Measurements from ENCODE around the gene REV3L.
"Not testable (repeated sequence)": the region's sequence is repeated elsewhere in the genome, so short reads cannot be mapped to it uniquely, and the experiment has no call there.

Gene REV3L

GRCh38 chr6:111367393-111368088, 115.5 kb downstream of the REV3L start:
- DNase-seq, result no peak

DNA sequence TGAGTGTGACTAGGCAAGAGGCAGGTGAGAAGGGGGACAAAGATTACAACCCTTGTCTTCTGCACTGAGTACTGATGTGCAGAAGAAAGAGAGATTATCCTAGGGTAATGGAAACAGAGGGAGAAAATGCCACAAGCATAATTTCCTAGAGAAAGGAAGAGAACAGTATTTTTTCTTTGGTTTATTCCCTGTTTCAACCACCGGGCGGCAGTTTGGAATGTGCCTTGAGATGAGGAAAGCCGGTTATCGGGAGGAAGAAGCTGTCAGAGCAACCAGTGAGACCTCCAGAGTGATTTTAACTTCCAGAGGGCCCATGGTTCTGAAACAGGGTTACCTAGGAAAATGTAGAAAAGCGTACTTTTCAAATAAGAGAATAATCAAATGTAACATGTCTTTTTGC, 121.4 kb downstream of the REV3L start:
- DNase-seq, result peak; percentile 57

DNA sequence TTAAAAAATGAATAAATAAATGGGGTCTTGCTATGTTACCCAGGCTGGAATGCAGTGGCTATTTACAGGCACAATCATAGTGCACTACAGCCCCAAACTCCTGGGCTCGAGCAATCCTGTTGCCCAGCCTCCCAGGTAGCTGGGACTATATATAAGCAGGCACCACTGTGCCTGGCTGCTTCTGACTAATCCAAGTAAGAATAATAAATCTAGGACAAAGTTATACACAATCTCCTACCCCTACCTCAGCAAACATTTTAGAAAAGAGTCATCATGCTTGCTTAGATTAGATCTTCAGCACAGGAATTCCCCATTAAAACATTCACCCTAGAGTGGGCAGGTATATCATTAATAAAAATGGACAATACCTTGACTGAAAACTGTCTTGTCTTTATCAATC, 124.6 kb downstream of the REV3L start:
- DNase-seq, result no peak

DNA sequence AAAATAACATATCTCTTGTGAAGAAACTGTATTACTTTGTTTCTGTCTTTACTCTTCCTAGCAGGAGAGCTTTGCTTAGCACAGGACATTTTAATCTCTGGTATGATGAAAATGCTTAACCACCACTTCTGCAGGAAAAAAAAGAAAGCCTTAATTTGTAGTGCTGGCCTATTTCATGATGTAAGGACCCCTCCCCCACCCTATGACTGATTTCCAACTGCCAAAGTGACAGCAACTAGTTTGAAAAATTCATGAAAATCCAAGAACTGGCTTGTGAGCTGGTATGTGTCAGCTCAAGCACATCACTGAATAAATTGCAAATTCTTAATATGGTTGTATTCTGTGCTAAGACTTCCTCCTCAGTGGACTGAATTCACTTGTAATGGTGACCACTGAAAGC, 125.3 kb downstream of the REV3L start:
- DNase-seq, result no peak

DNA sequence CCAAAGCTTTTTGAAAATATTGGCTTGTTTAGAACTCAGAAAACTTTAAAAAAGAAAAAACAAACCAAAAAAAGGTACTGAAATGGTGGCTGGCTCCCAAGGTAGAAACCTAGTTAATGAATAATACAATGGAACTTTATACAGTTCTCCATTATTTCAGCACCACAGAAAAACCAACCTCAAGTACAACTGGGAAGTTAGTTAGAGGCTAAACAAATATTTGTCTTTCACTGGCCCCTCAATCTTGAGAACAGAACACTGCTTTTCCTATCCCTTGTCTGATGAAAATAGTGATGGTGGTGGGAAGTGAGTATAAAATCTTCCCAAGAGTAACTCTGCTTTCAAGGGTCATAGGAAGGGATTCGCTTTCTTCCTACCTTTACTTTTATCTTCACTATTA, 126.5 kb downstream of the REV3L start:
- no peak for DNase-seq

GRCh38 chr6:111354758-111355555, 128.1 kb downstream of the REV3L start:
- DNase-seq, result no peak

- no peak for DNase-seq
These were observed 129.0 kb downstream of the REV3L start for GRCh38 chr6:111353912-111354462.

- DNase-seq, result no peak
These were observed 135.4 kb downstream of the REV3L start for GRCh38 chr6:111347589-111347988.

DNA sequence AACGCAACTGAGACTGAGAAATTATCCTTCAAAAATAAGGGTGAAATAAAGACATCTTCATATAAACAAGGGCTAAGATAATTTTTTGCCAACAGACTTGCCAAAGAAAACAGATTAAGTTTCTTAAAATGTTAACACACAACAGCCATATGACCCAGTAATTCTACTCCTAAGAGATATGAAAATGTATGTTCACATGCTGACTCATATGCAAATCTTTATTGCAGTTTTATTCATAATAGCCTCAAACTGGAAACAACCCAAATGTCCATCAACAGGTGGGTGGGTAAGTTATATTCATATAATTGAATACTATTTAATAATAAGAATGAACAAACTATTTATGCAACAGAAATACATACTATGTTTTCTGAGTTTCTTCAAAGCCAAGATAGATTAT, 140.1 kb downstream of the REV3L start:
- no peak for DNase-seq

DNA sequence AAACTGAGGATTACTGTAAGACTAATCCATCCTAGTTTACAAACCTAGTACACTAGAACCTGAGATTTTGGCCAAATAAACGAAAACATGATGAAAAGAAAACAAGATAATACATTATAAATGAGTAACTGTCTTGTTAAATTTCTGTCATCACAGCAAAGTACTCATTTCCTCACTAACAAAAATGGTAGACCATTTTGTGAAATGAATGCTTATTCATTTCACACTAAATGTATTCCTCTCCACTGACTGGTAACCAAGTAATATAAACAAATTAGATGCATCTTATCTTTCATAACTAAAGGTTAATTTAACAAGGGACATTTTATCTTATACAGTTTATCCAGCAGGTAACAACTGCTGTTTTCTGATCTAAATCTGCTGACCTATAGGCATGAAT, 143.7 kb downstream of the REV3L start:
- no peak for DNase-seq

GRCh38 chr6:111338843-111339242, 144.2 kb downstream of the REV3L start:
- DNase-seq, result no peak

- DNase-seq, result no peak
These were observed 145.2 kb downstream of the REV3L start for GRCh38 chr6:111337829-111338236.

DNA sequence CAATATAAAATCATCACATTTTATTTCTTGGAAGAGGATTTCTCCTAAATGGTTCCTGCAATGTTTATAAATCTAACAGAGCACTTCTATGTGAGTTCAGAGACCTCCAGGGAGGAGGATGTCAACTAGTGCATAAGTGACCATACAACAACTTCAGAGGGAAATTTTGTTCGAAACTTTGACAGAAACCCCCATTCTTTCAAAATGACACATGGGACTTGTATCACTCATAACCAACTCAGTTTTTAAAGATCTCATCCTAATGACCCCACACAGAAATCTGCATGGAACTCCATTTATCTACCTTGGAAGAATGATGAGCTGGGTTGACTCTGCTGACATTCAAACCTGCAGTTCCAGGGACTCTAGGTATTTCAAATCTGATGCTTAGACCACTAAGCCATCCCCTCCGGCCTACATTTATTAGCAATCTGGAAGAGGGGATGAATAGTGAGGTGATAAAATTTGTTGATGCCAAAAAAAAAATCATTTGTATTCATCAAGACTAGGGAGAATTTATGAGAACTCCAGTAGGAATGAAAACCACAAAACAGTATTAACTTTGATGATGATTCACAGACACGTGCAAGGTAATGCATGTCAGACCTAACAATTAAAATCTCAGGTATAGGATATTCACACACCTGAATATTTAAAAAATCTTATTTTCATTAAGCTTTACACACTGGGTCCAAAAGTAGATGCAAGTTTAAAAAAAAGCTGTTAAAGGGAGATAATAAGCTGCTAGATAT, 153.0 kb downstream of the REV3L start:
- no peak for DNase-seq

- no peak for DNase-seq
These were observed 156.5 kb downstream of the REV3L start for GRCh38 chr6:111326563-111326962.

DNA sequence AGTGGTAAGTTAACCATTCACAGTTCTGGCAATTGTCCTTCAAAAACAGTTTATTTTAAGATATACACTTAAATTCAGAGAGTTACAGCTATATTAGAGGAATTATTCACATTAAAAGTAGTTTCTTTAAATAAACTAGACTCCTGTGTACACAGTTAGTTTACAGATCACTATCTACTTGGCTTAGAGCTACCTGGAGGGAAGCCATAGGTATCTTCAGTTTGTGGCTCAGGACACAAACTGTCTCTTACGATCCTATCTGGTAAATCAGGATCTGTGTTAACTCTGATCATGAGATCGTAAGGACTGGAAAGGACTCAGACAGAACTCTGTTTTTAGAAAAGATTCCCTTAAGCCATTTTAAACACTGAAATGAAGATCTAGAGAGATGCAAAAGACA, 160.9 kb downstream of the REV3L start:
- DNase-seq, result no peak

DNA sequence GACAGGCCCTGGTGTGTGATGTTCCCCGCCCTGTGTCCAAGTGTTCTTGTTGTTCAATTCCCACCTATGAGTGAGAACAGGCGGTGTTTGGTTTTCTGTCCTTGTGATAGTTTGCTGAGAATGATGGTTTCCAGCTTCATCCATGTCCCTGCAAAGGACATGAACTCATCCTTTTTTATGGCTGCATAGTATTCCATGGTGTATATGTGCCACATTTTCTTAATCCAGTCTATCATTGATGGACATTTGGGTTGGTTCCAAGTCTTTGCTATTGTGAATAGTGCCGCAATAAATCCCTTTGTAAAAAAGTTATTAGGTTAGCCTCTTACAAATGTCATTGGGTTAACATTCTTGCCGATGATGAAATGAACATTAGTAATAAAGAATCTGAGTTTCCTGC, 175.1 kb downstream of the REV3L start:
- not testable (repeated sequence) for DNase-seq

- DNase-seq, result no peak
These were observed 175.7 kb downstream of the REV3L start for GRCh38 chr6:111307275-111307858.

DNA sequence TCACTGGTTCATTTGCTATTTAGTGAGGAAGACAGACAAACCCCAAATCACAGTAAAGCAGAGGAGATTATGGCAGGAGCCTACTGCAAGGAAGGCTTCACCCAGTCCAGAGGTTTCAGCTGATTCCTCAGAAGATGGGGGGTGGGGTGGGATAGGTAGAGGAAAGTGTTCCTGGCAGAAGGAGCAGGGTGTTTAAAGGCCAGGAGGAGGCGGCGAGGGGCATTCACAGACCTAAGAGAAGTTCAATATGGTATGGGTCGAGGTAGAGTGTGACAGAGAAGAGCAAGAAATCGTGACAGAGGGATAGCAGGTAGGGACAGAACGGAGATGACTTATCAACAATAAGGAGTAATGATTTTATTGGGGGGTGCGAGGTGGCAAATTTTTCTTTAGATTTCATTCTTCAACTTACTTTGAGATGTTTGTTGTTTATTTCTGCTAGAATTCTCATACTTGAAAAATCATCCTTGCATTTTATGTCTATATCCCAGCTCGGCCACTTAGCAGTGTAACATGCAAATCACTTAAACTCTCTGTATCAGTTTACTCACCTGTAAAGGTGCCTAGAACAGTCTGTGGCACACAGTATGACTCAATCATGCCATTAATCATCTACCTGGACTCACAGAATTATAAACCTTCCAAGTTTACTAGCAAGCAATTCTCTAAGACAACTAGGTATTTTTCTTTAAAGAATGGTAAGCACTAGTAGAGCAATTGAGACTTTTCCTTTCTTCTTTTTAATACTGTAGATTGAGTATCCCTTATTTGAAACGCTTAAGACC, 176.7 kb downstream of the REV3L start:
- no peak for DNase-seq

GRCh38 chr6:111301946-111302345, 181.1 kb downstream of the REV3L start:
- no peak for DNase-seq

- not testable (repeated sequence) for DNase-seq
These were observed 181.8 kb downstream of the REV3L start for GRCh38 chr6:111300938-111301800.

DNA sequence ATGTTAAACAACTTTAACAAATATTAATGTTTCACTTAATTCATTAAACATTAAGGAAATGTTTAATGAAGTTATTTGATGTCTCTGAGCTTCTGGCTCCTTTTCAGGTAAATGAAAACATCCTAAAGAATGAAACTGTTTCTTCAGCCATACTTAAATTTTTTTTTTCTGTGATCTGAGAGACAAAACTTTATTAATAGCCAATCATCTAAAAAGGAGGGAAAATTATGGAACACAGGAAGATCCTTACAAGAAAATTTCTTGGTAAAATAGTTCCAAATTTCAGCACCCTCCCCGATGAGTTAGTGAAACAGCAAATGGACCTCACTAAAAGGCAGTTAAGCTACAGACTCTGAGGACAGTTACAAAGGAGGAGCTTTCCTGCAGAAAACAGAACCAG, 185.2 kb downstream of the REV3L start:
- DNase-seq, result no peak

Measured in NCI-H2171 treated with DMSO at 0.1 percent for 48 hours (cell line).